ENCODE data around the gene TFR2. TPM values are rescaled to one million over a fixed set of nuclear protein-coding genes. Genes with fewer than 3 reads are reported as not detected.

TFR2 gene
- total and polyA plus RNA-seq, 9 of the 15 experiments (the other 6 are each of a cell fraction or from before 2014, with no cell fraction given), result 3.8 to 123 (median 51.1) TPM

- TF ChIP-seq ZBTB40 (IDR thresholded peaks at IDR 0.05) (peak; percentile 66), ZBTB40 (CRISPR knock-in tag; IDR thresholded peaks at IDR 0.05) (no peak), RBM14 (IDR thresholded peaks at IDR 0.05; ENCODE audit: borderline replicate concordance, insufficient read depth, low read depth, low read length) (no peak), ZBTB49 (CRISPR knock-in tag; IDR thresholded peaks at IDR 0.05; ENCODE audit: borderline replicate concordance) (no peak), TAF1 (IDR thresholded peaks at IDR 0.05; ENCODE audit: control insufficient read depth, extremely low read depth, insufficient read depth, low read length, severe bottlenecking) (peak; percentile 71), ZNF668 (CRISPR knock-in tag; IDR thresholded peaks at IDR 0.05) (no peak), VEZF1 (CRISPR knock-in tag; IDR thresholded peaks at IDR 0.05) (peak; percentile 95), AFF4 (CRISPR knock-in tag; IDR thresholded peaks at IDR 0.05) (no peak)
Measured at GRCh38 chr7:100586266-100587025, 54.9 kb downstream of the TFR2 start, which contains the start of gene FBXO24 (continued).

All from K562 (cell line).